AG10803 (cell line): ENCODE results near the gene SLC9C2.
"Not testable (repeated sequence)": the region's sequence is repeated elsewhere in the genome, so short reads cannot be mapped to it uniquely, and the experiment has no call there.

Experiments used
- DNase-seq: peaks from one replicate; pipeline ENCODE4 v3.0.0; 2010; ENCODE audit warnings: low read depth
- H3K4me3 ChIP-seq: 2 replicates; pipeline ENCODE4 v1.5.1; 2011; ENCODE audit warnings: mild to moderate bottlenecking, low read length, control low read depth
- TF ChIP-seq, protein P1 (sequence below): conservative IDR thresholded peaks from 2 replicates; pipeline ENCODE4 v1.5.1; 2011; ENCODE audit warnings: mild to moderate bottlenecking, low read length, control low read depth, inconsistent platforms

The SLC9C2 gene

DNA sequence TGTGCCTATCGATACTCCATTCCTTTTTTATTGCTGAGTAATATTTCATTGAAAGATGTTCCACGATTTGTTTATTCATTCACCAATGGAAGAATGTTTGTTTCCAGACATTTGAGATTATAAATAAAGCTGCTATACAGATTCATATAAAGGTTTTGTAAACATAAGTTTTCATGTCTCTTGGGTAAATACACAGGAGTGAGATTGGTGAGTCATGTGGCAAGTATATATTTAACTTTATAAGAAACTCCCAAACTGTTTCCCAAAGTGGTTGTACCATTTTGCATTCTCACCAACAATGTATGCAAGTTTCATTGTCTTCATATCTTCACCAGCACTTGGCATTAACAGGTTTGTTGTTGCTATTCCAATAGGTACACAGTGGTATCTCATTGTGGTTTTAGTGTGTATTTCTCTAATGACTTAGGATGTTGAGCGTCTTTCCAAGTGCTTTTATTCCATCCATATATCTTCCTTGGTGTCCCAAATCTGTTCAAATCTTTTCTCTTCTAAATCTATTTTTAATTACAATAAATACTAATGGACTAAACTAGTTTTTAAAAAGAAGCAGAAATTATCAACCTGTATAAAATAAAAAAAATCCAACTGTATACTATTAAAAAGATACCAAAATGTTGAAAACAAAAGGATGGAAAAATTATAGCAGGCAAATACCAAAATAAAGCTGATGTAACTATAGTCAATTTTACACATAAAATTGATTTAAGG, 6.6 kb downstream of the SLC9C2 start:
- TF ChIP-seq, protein P1, sequence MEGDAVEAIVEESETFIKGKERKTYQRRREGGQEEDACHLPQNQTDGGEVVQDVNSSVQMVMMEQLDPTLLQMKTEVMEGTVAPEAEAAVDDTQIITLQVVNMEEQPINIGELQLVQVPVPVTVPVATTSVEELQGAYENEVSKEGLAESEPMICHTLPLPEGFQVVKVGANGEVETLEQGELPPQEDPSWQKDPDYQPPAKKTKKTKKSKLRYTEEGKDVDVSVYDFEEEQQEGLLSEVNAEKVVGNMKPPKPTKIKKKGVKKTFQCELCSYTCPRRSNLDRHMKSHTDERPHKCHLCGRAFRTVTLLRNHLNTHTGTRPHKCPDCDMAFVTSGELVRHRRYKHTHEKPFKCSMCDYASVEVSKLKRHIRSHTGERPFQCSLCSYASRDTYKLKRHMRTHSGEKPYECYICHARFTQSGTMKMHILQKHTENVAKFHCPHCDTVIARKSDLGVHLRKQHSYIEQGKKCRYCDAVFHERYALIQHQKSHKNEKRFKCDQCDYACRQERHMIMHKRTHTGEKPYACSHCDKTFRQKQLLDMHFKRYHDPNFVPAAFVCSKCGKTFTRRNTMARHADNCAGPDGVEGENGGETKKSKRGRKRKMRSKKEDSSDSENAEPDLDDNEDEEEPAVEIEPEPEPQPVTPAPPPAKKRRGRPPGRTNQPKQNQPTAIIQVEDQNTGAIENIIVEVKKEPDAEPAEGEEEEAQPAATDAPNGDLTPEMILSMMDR: no peak
- no peak overlapping the region for H3K4me3 ChIP-seq
- DNase-seq: no peak

DNA sequence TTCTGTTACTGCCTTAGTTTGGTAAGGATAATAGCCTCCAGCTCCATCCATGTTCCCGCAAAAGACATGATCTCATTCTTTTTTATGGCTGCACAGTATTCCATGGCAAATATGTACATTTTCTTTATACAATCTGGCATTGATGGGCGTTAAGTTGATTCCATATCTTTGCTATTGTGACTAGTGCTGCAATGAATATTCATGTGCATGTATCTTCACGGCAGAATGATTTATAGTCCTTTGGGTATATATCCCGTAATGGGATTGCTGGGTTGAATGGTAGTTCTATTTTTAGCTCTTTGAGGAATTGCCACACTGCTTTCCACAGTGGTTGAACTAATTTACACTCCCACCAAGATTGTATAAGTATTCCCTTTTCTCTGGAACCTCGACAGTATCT, 11.7 kb downstream of the SLC9C2 start:
- not testable (repeated sequence) for DNase-seq, H3K4me3 ChIP-seq

DNA sequence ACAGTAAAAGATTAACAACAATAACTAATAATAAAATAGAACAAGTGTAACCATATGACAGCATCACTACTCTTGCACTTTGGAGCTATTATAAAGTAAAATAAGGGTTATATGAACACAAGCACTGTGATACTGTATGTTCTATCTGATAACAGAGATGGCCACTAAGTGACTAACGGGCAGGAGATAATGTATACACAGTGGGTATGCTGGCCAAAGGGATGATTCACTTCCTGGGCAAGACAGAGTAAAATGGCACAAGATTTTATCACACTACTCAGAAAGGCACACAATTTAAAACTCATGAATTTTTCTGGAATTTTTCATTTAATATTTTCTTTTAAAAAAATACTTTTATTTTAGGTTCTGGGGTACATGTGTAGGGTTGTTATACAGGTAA, 12.3 kb downstream of the SLC9C2 start:
- TF ChIP-seq, protein P1: no peak
- no peak for DNase-seq
- no peak overlapping the region for H3K4me3 ChIP-seq

DNA sequence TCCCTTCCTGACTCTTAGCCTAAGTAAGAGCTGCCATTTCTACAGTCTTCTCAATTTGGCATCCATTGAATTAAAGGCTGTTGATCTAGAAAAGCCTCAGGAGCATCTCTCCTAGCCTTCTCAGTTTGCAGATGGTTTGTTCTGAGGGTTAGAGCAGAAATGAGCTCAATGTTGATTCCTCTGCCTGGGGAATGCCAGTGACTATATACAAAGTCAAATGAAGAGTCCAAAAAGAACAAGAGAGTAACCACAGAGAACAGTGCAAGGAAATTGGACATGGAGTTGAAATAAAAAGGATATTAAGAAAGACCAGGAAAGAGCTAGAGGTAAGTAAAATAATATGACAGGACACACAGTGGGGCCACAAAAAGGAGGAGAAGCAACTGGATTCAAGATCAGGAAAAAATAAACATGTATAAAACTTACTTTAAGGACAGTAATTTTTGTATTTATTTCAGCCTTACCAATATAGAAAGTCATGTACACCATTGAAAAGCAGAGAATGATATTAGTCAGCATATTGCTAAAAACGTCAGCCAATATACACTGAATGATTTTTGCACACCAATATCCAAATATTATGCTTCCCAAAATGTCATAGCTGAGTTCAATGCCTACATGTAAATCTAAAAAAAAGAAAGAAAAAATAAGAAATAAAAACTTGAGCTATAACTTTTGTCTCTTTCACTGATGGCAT, 21.3 kb downstream of the SLC9C2 start:
- TF ChIP-seq, protein P1: no peak
- H3K4me3 ChIP-seq: no peak overlapping the region
- no peak for DNase-seq

DNA sequence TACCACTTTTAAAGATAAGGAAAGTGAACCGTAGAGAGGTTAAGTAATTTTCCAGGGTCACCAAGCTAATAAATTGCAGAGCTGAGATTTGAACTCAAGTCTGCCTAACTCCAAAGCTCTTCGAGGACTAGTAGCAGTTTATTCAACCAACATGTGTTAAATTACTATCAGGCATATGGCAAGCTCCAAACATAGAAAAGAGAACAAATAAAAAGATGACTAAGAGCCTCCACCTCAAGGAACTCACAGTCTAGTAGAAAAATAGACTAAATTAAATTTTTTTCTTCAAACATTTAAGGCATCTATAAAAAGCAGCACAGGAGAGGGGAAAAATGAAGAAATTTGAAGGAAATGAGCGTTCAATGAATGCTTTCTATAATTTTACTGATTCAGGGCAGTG, 22.2 kb downstream of the SLC9C2 start:
- TF ChIP-seq, protein P1: no peak
- DNase-seq: no peak
- no peak overlapping the region for H3K4me3 ChIP-seq

DNA sequence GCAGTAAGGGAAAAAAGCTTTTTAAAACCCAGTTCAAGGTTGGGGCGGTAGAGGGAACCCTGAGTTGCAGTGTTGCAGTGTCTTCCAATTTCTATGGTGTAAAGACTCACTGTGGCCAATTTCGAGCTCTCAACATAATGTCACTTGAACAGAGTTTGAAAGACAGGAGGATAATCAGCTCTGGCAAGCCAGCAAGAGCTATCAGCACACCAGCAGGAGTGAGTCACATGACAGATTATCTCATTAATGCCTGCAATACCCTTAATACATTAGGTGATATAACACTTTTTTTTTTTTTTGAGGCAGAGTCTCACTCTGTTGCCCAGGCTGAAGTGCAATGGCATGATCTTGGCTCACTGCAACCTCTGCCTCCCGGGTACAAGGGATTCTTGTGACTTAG, 22.8 kb downstream of the SLC9C2 start:
- DNase-seq: no peak
- H3K4me3 ChIP-seq: no peak overlapping the region
- TF ChIP-seq, protein P1: no peak

DNA sequence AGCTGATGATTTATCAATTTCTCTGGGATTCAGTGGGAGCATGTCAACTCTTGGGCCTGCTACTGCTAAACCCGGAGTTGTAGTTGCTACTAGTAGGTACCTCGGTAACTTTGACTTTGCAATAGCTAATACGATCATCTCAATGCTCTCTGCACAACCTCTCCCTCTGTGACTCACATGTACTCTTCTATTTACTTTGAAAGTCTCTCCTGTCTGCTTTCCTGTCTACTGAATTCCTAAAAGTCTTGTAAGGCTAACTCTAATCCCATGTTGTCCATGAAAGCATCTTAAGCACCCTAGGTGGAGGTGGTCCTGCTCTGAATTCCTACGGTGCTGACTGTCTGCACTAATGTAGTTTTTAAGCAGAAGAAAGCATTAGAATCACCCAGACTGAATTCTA, 29.3 kb downstream of the SLC9C2 start:
- no peak for DNase-seq
- no peak overlapping the region for H3K4me3 ChIP-seq
- TF ChIP-seq, protein P1: no peak
